C4-2B (cell line): Measurements from ENCODE around the gene ITPR2.

ENCODE experiments used
- ZFX ChIP-seq: fragments of 450-650 bp; IDR thresholded peaks from 2 replicates; pipeline ENCODE4 v1.6.1; 2017
- TF ChIP-seq, protein P1 (sequence below): fragments of 450-650 bp; conservative IDR thresholded peaks from 2 replicates; pipeline ENCODE4 v1.5.1; 2017; ENCODE audit warnings: mild to moderate bottlenecking

DNA sequence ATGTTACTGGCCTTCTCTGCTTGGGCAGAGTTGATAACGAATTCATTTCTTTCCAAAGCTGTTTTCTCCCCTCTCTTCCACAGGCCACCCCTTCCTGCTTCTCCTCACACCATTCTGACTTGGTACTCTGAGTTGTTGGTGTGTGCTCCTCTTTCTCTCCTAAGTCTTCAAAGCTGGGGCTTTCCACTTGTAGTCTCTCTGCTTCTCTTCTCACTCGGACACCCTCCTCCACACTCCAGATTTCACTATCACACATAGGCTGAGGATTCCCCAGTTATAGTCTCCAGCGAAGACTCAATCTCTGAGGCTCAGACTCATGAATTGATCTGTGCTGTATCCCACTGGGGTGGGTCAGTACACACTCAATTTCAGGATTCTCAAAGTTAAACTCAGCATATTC, 436.6 kb downstream of the ITPR2 start:
- TF ChIP-seq, protein P1, sequence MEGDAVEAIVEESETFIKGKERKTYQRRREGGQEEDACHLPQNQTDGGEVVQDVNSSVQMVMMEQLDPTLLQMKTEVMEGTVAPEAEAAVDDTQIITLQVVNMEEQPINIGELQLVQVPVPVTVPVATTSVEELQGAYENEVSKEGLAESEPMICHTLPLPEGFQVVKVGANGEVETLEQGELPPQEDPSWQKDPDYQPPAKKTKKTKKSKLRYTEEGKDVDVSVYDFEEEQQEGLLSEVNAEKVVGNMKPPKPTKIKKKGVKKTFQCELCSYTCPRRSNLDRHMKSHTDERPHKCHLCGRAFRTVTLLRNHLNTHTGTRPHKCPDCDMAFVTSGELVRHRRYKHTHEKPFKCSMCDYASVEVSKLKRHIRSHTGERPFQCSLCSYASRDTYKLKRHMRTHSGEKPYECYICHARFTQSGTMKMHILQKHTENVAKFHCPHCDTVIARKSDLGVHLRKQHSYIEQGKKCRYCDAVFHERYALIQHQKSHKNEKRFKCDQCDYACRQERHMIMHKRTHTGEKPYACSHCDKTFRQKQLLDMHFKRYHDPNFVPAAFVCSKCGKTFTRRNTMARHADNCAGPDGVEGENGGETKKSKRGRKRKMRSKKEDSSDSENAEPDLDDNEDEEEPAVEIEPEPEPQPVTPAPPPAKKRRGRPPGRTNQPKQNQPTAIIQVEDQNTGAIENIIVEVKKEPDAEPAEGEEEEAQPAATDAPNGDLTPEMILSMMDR, result no peak
- TF ChIP-seq ZFX, result no peak
